ENCODE measurements around the gene PTPRE. TPM values are rescaled to one million over a fixed set of nuclear protein-coding genes. Genes with fewer than 3 reads are reported as not detected.
A peak's percentile ranks its signal among the peaks of the same experiment; 100 is the strongest.

The PTPRE gene
- total RNA-seq, 1 experiment from 2014 or later: 7.9 TPM

DNA sequence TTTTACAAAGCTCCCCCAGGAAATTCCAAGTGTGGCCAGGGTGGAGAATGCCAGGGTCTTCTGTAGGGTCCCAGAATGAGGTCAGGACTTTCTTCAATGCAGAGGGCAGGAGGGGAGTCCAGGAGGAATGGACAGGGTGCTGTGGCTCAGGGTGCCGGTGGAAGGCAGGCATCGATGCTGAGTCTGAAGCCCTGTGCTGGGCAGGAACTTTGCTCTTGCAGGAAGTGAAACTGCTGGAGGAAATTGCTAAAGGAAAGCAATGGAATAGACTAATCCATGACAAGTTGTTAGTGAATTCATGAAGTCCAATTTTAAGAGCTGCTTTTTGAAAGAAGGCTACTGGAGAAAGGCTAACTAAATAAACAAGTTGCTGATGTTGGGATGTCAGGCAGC lies 14.8 kb downstream of the PTPRE start:
- Histone ChIP-seq H3K27ac (no peak overlapping the region), H3K36me3 (ENCODE audit: low read depth) (no peaks in the 10 kb centered on the region), H3K27me3 (ENCODE audit: insufficient read depth, low read depth) (no peaks in the 10 kb centered on the region), H3K4me2 (no peak overlapping the region), H3K4me1 (replicated peaks; ENCODE audit: insufficient read depth) (peaks cover 37% of the 10 kb centered on the region), H3K9me3 (ENCODE audit: insufficient read depth, low read depth) (no peaks in the 10 kb centered on the region), H2AFZ (no peak overlapping the region), H3F3A (ENCODE audit: insufficient read depth, low read depth) (peaks cover 20% of the 10 kb centered on the region; the same call in 1 of the 2 replicates), H3K9me2 (ENCODE audit: insufficient read depth) (no peaks in the 10 kb centered on the region), H3K79me2 (ENCODE audit: low read depth) (peaks cover 18% of the 10 kb centered on the region), H3K4me3 (no peak overlapping the region), H4K20me1 (ENCODE audit: insufficient read depth) (no peaks in the 10 kb centered on the region)
- TF ChIP-seq, protein P1, sequence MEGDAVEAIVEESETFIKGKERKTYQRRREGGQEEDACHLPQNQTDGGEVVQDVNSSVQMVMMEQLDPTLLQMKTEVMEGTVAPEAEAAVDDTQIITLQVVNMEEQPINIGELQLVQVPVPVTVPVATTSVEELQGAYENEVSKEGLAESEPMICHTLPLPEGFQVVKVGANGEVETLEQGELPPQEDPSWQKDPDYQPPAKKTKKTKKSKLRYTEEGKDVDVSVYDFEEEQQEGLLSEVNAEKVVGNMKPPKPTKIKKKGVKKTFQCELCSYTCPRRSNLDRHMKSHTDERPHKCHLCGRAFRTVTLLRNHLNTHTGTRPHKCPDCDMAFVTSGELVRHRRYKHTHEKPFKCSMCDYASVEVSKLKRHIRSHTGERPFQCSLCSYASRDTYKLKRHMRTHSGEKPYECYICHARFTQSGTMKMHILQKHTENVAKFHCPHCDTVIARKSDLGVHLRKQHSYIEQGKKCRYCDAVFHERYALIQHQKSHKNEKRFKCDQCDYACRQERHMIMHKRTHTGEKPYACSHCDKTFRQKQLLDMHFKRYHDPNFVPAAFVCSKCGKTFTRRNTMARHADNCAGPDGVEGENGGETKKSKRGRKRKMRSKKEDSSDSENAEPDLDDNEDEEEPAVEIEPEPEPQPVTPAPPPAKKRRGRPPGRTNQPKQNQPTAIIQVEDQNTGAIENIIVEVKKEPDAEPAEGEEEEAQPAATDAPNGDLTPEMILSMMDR (conservative IDR thresholded peaks at IDR 0.05): no peak
- DNase-seq: no peak
- POLR2A ChIA-PET (ENCODE audit: unreplicated experiment): no interaction called here
- CTCF ChIA-PET: no interaction called here
- intact Hi-C loops (cut with micrococcal nuclease; ENCODE audit: unreplicated experiment): loop anchor here (2.0 to 5.0 kb wide), 4 partner anchors 13 to 71 kb away; no protein-coding TSS in a partner anchor
- no TSS peak for BruUV-seq (replicated peaks)

DNA sequence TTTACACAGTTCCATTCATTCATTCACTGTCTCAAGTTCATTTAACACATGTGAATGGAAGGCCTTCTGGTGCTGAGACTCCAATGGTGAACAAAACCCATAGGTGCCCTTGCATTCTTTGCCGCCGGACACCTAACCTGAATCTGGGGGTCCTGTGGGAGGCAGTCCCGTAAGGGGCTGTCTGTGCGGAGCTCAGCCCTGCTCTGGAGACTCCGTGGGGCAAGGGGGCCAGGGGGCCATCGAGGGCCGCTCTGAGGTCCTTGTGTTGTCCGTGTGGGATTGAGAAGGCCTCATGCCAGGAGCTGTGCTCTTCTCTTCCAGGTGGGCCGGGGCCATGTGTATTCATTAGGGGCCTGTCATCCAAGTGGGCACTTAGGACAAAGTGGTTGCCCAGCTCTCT lies 15.3 kb downstream of the PTPRE start:
- no peaks in the 10 kb centered on the region for H3K36me3 ChIP-seq (ENCODE audit: low read depth)
- ChIA-PET CTCF (no interaction called here), POLR2A (ENCODE audit: unreplicated experiment) (no interaction called here)
- intact Hi-C loops (cut with micrococcal nuclease; ENCODE audit: unreplicated experiment): loop anchor here (2.0 to 5.0 kb wide), 4 partner anchors 13 to 70 kb away; no protein-coding TSS in a partner anchor
- H3K4me2 ChIP-seq: 0 out of 2 replicates have a peak overlapping the region, but pooled peaks have one; percentile 38
- peaks cover 37% of the 10 kb centered on the region for H3K4me1 ChIP-seq (replicated peaks; ENCODE audit: insufficient read depth)
- peaks cover 18% of the 10 kb centered on the region for H3K79me2 ChIP-seq (ENCODE audit: low read depth)
- peak overlapping the region; percentile 66 for H3K27ac ChIP-seq
- H3K9me3 ChIP-seq (ENCODE audit: insufficient read depth, low read depth): no peaks in the 10 kb centered on the region
- peaks cover 20% of the 10 kb centered on the region; the same call in 1 of the 2 replicates for H3F3A ChIP-seq (ENCODE audit: insufficient read depth, low read depth)
- no peaks in the 10 kb centered on the region for H3K27me3 ChIP-seq (ENCODE audit: insufficient read depth, low read depth)
- H4K20me1 ChIP-seq (ENCODE audit: insufficient read depth): no peaks in the 10 kb centered on the region
- no peak for TF ChIP-seq EZH2 (IDR thresholded peaks at IDR 0.05; ENCODE audit: low read depth)
- TF ChIP-seq, protein P1 (conservative IDR thresholded peaks at IDR 0.05): no peak
- no peak overlapping the region for H3K4me3 ChIP-seq
- no peak overlapping the region for H2AFZ ChIP-seq
- DNase-seq: no peak
- H3K9me2 ChIP-seq (ENCODE audit: insufficient read depth): no peaks in the 10 kb centered on the region
- BruUV-seq (replicated peaks): no TSS peak

DNA sequence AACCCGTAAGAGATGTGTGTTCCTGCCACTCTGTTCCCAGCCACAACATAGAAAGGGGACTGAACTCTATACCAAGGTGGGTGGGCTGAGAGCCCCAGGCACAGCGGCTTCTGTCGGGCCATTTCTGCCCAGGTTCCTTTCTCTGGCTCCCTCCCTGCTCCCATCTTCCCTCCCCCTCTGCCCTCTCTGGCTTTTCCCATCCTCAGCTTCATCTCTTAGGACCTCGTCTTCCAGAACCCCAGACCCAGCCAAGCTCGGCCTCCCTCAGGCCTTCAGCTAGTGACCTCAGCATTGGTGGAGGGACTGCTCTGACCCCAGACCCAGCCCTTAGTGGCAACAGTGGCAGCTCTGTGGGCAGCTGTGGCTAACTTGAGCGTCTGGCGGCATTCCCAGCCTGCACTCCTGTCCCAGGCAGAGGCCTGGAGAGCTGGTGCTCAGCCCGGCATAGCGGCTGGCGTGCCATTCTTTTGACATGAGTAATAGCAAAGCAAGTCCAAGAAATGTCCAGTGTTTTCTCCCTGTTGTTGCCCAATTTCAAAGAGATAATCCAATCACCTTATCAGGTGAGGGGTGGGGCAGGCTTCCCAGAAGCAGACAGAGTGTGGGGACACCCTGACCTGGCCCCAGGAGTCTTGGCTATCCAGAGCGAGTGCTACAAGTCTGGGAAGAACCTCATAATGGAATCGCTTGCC lies 15.9 kb downstream of the PTPRE start:
- POLR2A ChIA-PET (ENCODE audit: unreplicated experiment): no interaction called here
- H3K4me3 ChIP-seq: no peak overlapping the region
- H4K20me1 ChIP-seq (ENCODE audit: insufficient read depth): no peaks in the 10 kb centered on the region
- peak overlapping the region; percentile 38 for H3K4me2 ChIP-seq
- H3K9me2 ChIP-seq (ENCODE audit: insufficient read depth): no peaks in the 10 kb centered on the region
- CTCF ChIA-PET: interaction anchor here (0.7 kb wide), 1 partner anchor 289 kb away, joined by 8 read pairs; no protein-coding TSS in a partner anchor
- intact Hi-C loops (cut with micrococcal nuclease; ENCODE audit: unreplicated experiment): loop anchor here (2.0 to 5.0 kb wide), 4 partner anchors 14 to 69 kb away; no protein-coding TSS in a partner anchor
- H2AFZ ChIP-seq: no peak overlapping the region
- peak overlapping the region; percentile 66 for H3K27ac ChIP-seq
- no peaks in the 10 kb centered on the region for H3K9me3 ChIP-seq (ENCODE audit: insufficient read depth, low read depth)
- DNase-seq: peak; percentile 87 to 91
- H3K27me3 ChIP-seq (ENCODE audit: insufficient read depth, low read depth): no peaks in the 10 kb centered on the region
- peaks cover 20% of the 10 kb centered on the region; the same call in 1 of the 2 replicates for H3F3A ChIP-seq (ENCODE audit: insufficient read depth, low read depth)
- peaks cover 37% of the 10 kb centered on the region for H3K4me1 ChIP-seq (replicated peaks; ENCODE audit: insufficient read depth)
- peaks cover 18% of the 10 kb centered on the region for H3K79me2 ChIP-seq (ENCODE audit: low read depth)
- H3K36me3 ChIP-seq (ENCODE audit: low read depth): no peaks in the 10 kb centered on the region
- TF ChIP-seq, protein P1 (conservative IDR thresholded peaks at IDR 0.05): no peak
- no peak for TF ChIP-seq EZH2 (IDR thresholded peaks at IDR 0.05; ENCODE audit: low read depth)
- no TSS peak for BruUV-seq (replicated peaks)
